HEK293 (cell line): ENCODE results near the gene P4HA3.

Source experiments
- CTCF ChIP-seq: fragments of 450-650 bp; formaldehyde crosslinking; IDR thresholded peaks from 2 replicates; pipeline ENCODE4 v1.5.1; 2016; ENCODE audit warnings: missing biosample characterization, missing genetic modification characterization
- ZNF214 ChIP-seq: fragments of 450-650 bp; formaldehyde crosslinking; IDR thresholded peaks from 2 replicates; pipeline ENCODE4 v1.5.1; 2017; ENCODE audit warnings: missing biosample characterization, mild to moderate bottlenecking, missing genetic modification characterization, borderline replicate concordance
- ZNF600 ChIP-seq: fragments of 450-650 bp; formaldehyde crosslinking; IDR thresholded peaks from 2 replicates; pipeline ENCODE4 v1.5.1; 2016; ENCODE audit warnings: missing biosample characterization, missing genetic modification characterization

DNA sequence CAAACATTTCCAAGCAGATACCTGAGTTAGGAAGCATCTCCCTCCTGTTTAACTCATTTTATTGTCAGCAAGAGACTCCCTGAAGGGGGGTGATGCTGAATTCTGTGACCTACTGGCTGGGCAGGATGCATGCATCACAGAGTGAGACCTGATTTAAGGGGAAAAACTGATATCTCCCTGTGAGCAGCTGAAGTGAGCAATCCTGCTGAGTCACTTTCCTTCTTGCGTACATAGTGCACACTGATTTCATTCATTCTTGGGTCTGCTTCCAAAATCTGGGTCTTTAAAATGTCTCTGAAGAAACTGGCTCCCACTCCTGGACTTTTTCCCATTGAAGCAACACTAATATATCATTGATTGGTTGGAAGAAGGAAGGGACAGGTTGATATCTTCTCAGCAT lies 23.3 kb downstream of the P4HA3 start:
- TF ChIP-seq CTCF (tag by site-specific recombination) (no peak), ZNF600 (tag by site-specific recombination) (no peak), ZNF214 (tag by site-specific recombination) (no peak)
